Measurements from ENCODE around the gene VAPB. TPM values are rescaled to one million over a fixed set of nuclear protein-coding genes. Genes with fewer than 3 reads are reported as not detected.

Gene VAPB
- total RNA-seq, 1 experiment from 2014 or later: 82.4 TPM

GRCh38 chr20:58397429-58397828 lies 8.4 kb downstream of the VAPB start:
- TF ChIP-seq, protein P1, sequence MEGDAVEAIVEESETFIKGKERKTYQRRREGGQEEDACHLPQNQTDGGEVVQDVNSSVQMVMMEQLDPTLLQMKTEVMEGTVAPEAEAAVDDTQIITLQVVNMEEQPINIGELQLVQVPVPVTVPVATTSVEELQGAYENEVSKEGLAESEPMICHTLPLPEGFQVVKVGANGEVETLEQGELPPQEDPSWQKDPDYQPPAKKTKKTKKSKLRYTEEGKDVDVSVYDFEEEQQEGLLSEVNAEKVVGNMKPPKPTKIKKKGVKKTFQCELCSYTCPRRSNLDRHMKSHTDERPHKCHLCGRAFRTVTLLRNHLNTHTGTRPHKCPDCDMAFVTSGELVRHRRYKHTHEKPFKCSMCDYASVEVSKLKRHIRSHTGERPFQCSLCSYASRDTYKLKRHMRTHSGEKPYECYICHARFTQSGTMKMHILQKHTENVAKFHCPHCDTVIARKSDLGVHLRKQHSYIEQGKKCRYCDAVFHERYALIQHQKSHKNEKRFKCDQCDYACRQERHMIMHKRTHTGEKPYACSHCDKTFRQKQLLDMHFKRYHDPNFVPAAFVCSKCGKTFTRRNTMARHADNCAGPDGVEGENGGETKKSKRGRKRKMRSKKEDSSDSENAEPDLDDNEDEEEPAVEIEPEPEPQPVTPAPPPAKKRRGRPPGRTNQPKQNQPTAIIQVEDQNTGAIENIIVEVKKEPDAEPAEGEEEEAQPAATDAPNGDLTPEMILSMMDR (IDR thresholded peaks at IDR 0.05; ENCODE audit: unreplicated experiment): no peak
- BruUV-seq (replicated peaks): no TSS peak
- no peaks in the 10 kb centered on the region for H3K36me3 Mint-ChIP-seq (ENCODE audit: insufficient read depth, unreplicated experiment)
- CTCF ChIA-PET: interaction anchor here (0.6 to 1.4 kb wide), 4 partner anchors 8 to 1877 kb away, joined by 3 to 6 read pairs (median 4); no protein-coding TSS in a partner anchor
- no peak overlapping the region for H3K4me3 Mint-ChIP-seq (ENCODE audit: low read depth, unreplicated experiment)
- no peaks in the 10 kb centered on the region for H3K9me3 Mint-ChIP-seq (ENCODE audit: low read depth, unreplicated experiment)
- DNase-seq: no peak
- peaks cover 24% of the 10 kb centered on the region for H3K4me1 Mint-ChIP-seq (ENCODE audit: low read depth, unreplicated experiment)
- intact Hi-C loops (cut with micrococcal nuclease; ENCODE audit: unreplicated experiment): no loop called here
- no peak overlapping the region for H3K27ac Mint-ChIP-seq (ENCODE audit: unreplicated experiment)
- H3K27me3 Mint-ChIP-seq (ENCODE audit: unreplicated experiment): no peaks in the 10 kb centered on the region

GRCh38 chr20:58398254-58398653 lies 9.2 kb downstream of the VAPB start:
- TF ChIP-seq, protein P1 (IDR thresholded peaks at IDR 0.05; ENCODE audit: unreplicated experiment): no peak
- Mint-ChIP-seq H3K4me1 (ENCODE audit: low read depth, unreplicated experiment) (peaks cover 17% of the 10 kb centered on the region), H3K9me3 (ENCODE audit: low read depth, unreplicated experiment) (no peaks in the 10 kb centered on the region), H3K27ac (ENCODE audit: unreplicated experiment) (no peak overlapping the region), H3K36me3 (ENCODE audit: insufficient read depth, unreplicated experiment) (no peaks in the 10 kb centered on the region), H3K4me3 (ENCODE audit: low read depth, unreplicated experiment) (no peak overlapping the region), H3K27me3 (ENCODE audit: unreplicated experiment) (no peaks in the 10 kb centered on the region)
- BruUV-seq (replicated peaks): no TSS peak
- CTCF ChIA-PET: no interaction called here
- intact Hi-C loops (cut with micrococcal nuclease; ENCODE audit: unreplicated experiment): no loop called here
- no peak for DNase-seq

- intact Hi-C loops (cut with micrococcal nuclease; ENCODE audit: unreplicated experiment): no loop called here
- Mint-ChIP-seq H3K4me3 (ENCODE audit: low read depth, unreplicated experiment) (no peak overlapping the region), H3K9me3 (ENCODE audit: low read depth, unreplicated experiment) (no peaks in the 10 kb centered on the region), H3K27ac (ENCODE audit: unreplicated experiment) (no peak overlapping the region), H3K36me3 (ENCODE audit: insufficient read depth, unreplicated experiment) (no peaks in the 10 kb centered on the region), H3K4me1 (ENCODE audit: low read depth, unreplicated experiment) (peaks cover 8% of the 10 kb centered on the region), H3K27me3 (ENCODE audit: unreplicated experiment) (no peaks in the 10 kb centered on the region)
- DNase-seq: no peak
- CTCF ChIA-PET: interaction anchor here (0.7 to 1.1 kb wide), 3 partner anchors 11 to 252 kb away, joined by 3 to 5 read pairs (median 3); partner anchors contain the start of gene VAPB
- no TSS peak for BruUV-seq (replicated peaks)
- TF ChIP-seq, protein P1 (IDR thresholded peaks at IDR 0.05; ENCODE audit: unreplicated experiment): no peak
Measured at GRCh38 chr20:58399926-58400325, 10.9 kb downstream of the VAPB start.

GRCh38 chr20:58401162-58401561 lies 12.1 kb downstream of the VAPB start:
- Mint-ChIP-seq H3K27ac (ENCODE audit: unreplicated experiment) (no peak overlapping the region), H3K4me3 (ENCODE audit: low read depth, unreplicated experiment) (no peak overlapping the region), H3K9me3 (ENCODE audit: low read depth, unreplicated experiment) (no peaks in the 10 kb centered on the region), H3K36me3 (ENCODE audit: insufficient read depth, unreplicated experiment) (no peaks in the 10 kb centered on the region), H3K27me3 (ENCODE audit: unreplicated experiment) (no peaks in the 10 kb centered on the region), H3K4me1 (ENCODE audit: low read depth, unreplicated experiment) (peaks cover 6% of the 10 kb centered on the region)
- CTCF ChIA-PET: no interaction called here
- no peak for DNase-seq
- intact Hi-C loops (cut with micrococcal nuclease; ENCODE audit: unreplicated experiment): no loop called here
- no TSS peak for BruUV-seq (replicated peaks)
- TF ChIP-seq, protein P1 (IDR thresholded peaks at IDR 0.05; ENCODE audit: unreplicated experiment): no peak
